Astrocyte (in vitro differentiated cells and primary cell): ENCODE measurements around the gene GRAP2.

Source experiments
- CTCF ChIP-seq: IDR thresholded peaks from 2 replicates; pipeline ENCODE4 v1.5.1; 2011; ENCODE audit warnings: low read depth, mild to moderate bottlenecking, inconsistent platforms, low read length, moderate library complexity; ENCODE audit not compliant: insufficient read depth
- EZH2 ChIP-seq: IDR thresholded peaks from 2 replicates; pipeline ENCODE4 v1.6.1; 2012; ENCODE audit warnings: mild to moderate bottlenecking, low read length, inconsistent platforms; ENCODE audit not compliant: insufficient read depth

- no peak for TF ChIP-seq CTCF
- TF ChIP-seq EZH2, result no peak
Observed at GRCh38 chr22:39980596-39980995, 79.7 kb downstream of the GRAP2 start.
